KBM-7 (cell line): ENCODE measurements around the gene IRAG1.
A peak's percentile ranks its signal among the peaks of the same experiment; 100 is the strongest.

Experiments used
- DNase-seq: peaks from one replicate; pipeline ENCODE4 v3.0.0-alpha.2; 2015
- in situ Hi-C: fragments of 300-500 bp; cut with MboI; formaldehyde crosslinking; loops from 2 replicates; pipeline ENCODE4 v1.14.3; 2020; ENCODE audit warnings: low sequenced_read_pairs, low pct_unique_long_range_greater_than_20kb, mixed read lengths

Gene IRAG1, protein sequence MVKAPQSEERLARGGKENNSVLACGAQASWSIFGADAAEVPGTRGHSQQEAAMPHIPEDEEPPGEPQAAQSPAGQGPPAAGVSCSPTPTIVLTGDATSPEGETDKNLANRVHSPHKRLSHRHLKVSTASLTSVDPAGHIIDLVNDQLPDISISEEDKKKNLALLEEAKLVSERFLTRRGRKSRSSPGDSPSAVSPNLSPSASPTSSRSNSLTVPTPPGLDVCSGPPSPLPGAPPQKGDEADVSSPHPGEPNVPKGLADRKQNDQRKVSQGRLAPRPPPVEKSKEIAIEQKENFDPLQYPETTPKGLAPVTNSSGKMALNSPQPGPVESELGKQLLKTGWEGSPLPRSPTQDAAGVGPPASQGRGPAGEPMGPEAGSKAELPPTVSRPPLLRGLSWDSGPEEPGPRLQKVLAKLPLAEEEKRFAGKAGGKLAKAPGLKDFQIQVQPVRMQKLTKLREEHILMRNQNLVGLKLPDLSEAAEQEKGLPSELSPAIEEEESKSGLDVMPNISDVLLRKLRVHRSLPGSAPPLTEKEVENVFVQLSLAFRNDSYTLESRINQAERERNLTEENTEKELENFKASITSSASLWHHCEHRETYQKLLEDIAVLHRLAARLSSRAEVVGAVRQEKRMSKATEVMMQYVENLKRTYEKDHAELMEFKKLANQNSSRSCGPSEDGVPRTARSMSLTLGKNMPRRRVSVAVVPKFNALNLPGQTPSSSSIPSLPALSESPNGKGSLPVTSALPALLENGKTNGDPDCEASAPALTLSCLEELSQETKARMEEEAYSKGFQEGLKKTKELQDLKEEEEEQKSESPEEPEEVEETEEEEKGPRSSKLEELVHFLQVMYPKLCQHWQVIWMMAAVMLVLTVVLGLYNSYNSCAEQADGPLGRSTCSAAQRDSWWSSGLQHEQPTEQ

GRCh38 chr11:10693509-10694081 is at the start of gene IRAG1:
TSS of gene IRAG1 (minus strand) at chr11:10693755. CDS start at chr11:10693602, 153 bp downstream.
- in situ Hi-C loops = no loop called here
- no peak for DNase-seq

GRCh38 chr11:10742460-10743208 is 49.1 kb upstream of the IRAG1 start:
- no peak for DNase-seq
- in situ Hi-C loops = loop anchor here (25.0 kb wide), 1 partner anchor 105 kb away; no protein-coding TSS in a partner anchor

- peak; percentile 97 for DNase-seq
These were observed 42.2 kb upstream of the IRAG1 start for GRCh38 chr11:10735481-10736475.

DNA sequence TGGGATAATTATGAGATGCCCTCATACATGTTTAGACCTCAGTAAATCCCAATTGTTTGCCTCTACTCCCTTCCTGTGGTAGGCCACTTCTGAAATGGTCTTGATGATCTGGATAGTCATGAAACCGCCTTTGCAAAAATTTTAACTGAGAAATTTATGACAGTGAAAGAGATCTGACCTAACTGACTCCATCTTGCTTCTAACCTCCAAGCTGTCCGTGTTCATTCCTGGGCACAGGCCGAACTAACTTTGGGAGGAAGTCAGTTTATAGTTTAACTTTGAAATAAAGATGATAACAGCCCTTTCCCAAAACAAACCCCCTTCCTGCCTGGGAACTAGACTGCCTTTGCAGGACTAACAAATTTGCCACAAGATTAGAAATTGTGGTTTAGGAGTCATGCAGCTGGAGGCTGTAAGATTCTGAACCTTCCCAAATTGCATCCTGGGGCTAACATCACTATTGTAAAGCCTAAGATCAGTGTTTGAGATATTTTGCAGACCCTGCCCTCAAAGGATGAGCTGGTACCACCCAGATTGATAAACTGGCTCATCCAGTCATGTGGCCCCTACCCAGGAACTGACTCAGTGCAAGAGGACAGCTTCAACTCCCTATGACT is 37.6 kb upstream of the IRAG1 start:
- in situ Hi-C loops = loop anchor here (10.0 to 25.0 kb wide), 2 partner anchors 94 to 326 kb away; no protein-coding TSS in a partner anchor

More at GRCh38 chr11:10735481-10736475, 42.2 kb upstream of the IRAG1 start:
- in situ Hi-C loops = loop anchor here (10.0 to 25.0 kb wide), 2 partner anchors 98 to 331 kb away; no protein-coding TSS in a partner anchor

DNA sequence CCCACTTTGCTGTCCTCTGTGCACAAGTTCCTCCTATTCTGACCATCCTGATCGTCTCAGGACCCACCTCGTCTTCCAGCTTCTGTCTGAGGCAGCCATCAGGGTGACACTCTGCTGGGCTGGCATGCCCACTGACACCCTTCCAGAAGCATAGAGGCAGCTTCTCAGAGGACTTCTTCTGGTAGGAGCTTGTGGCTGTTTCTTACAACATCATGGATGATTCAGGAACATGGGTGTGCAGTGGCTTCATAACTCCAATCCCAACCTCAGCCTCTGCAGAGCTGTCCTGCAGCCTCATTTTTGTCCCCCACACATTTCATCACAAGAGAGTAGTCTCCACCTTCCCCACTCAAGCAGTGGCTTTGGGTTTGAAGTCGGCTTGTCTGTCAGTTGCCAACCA is 36.6 kb upstream of the IRAG1 start:
- DNase-seq = no peak
- in situ Hi-C loops = loop anchor here (10.0 to 25.0 kb wide), 2 partner anchors 93 to 325 kb away; no protein-coding TSS in a partner anchor

More for the DNA sequence above, 37.6 kb upstream of the IRAG1 start:
- DNase-seq = no peak

- in situ Hi-C loops = loop anchor here (25.0 kb wide), 1 partner anchor 92 kb away; no protein-coding TSS in a partner anchor
- DNase-seq = no peak
These were observed 35.4 kb upstream of the IRAG1 start for GRCh38 chr11:10728789-10729472.

DNA sequence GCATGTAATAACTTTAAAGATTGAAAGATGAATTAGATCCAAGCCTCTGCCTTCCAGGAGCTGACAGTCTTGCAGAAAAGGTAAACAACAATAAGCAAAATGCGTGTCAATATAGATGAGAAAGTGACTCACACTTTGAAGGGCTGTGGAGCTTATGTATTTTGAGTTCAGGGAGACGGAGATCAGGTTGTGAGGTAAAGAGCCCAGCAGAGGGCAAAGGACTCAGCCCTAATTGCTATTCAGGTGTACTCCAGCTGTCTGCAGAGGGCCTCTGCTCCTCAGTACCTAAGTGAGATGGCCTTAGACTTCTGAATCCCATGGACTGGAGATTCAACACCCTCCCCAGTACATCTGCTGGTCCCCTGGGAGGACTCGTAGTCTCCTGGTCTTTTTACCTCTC is 34.6 kb upstream of the IRAG1 start:
- in situ Hi-C loops = loop anchor here (25.0 kb wide), 1 partner anchor 91 kb away; no protein-coding TSS in a partner anchor

DNA sequence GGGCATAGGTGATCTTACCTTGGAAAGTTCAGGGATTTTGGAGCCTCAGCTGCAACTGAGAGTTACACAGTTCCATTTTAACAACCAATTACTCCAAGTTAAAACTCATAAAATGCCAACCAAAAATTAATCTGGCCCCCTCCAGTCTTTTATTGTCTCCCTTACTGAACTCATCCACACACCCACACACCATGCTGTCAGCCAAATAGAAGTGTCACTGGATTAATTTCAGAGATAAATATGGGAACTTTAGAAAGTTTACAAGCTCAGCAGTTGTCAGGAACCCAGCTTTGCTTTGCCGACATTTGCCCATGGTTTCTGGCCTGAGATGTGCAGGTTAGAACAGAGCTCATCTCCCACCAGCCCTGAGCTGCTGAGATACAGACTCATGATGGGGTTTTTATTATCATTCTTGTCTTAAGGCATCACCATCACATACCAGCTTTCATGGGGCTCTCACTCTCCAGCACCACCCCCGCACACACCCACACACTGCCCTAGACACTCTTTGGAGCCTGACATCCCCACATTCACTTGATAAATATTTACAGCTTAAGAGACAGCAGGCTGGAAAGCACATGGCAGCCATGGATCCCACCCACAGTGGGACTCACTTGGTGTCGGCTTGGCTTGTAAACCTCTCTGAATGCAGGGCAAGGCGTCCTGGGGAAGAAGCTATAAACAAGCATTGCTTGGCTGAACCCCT is 33.7 kb upstream of the IRAG1 start:
- DNase-seq = no peak
- in situ Hi-C loops = loop anchor here (25.0 kb wide), 1 partner anchor 90 kb away; no protein-coding TSS in a partner anchor

More for the DNA sequence above, 34.6 kb upstream of the IRAG1 start:
- DNase-seq = no peak

- DNase-seq = no peak
- in situ Hi-C loops = loop anchor here (25.0 kb wide), 1 partner anchor 89 kb away; no protein-coding TSS in a partner anchor
These were observed 32.3 kb upstream of the IRAG1 start for GRCh38 chr11:10725907-10726253.

GRCh38 chr11:10725114-10725906 is 31.8 kb upstream of the IRAG1 start:
- peak; percentile 94 for DNase-seq
- in situ Hi-C loops = loop anchor here (25.0 kb wide), 1 partner anchor 88 kb away; no protein-coding TSS in a partner anchor

GRCh38 chr11:10722307-10722706 is 28.8 kb upstream of the IRAG1 start:
- peak; percentile 52 for DNase-seq

GRCh38 chr11:10720881-10721376 is 27.4 kb upstream of the IRAG1 start:
- DNase-seq = no peak
- in situ Hi-C loops = no loop called here

More at GRCh38 chr11:10722307-10722706, 28.8 kb upstream of the IRAG1 start:
- in situ Hi-C loops = no loop called here

- no peak for DNase-seq
- in situ Hi-C loops = no loop called here
These were observed 26.1 kb upstream of the IRAG1 start for GRCh38 chr11:10719616-10720015.

DNA sequence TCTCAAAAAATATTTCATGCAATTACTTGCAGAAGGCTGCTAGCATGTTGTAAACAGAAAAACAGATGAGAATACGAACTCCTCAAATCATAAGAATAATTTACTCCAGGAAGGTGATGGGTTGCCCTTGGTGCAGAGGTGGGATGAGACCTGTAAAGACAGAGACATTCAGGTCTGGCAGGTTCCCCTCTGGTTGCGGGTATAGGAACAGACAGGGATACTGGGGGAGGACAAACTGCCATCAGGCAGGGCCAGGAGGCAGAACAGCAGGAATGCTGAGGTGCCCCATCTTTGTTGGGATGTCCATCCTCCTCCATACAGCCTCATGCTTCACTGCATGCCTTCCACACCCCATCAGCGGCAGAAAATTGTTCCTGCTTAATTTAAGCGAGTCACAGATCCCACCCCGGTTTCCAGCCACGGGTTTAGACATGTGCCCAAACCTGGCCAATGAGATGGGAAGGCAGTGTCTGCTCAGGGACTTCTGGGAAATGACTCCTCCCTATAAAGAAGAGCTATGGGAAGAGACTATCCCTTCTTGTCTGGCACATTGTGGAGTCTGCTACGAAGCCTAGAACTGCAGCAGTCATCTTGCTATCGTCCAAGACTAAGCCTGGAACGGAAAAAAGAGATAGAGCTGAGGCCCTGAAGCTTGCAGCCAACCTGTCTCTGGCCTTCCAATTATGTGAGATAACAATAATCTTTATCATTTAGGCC is 23.1 kb upstream of the IRAG1 start:
- in situ Hi-C loops = no loop called here
- DNase-seq = no peak
